PC-9 (cell line): ENCODE results near the gene HSF2.

Source experiments
- CTCF ChIP-seq: fragments of 200-600 bp; sonication (generic); conservative IDR thresholded peaks from 2 replicates; pipeline ENCODE4 v1.6.1; 2017; ENCODE audit warnings: mixed run types, antibody characterized with exemption, mild to moderate bottlenecking, moderate library complexity
- EZH2 ChIP-seq: fragments of 200-600 bp; sonication (generic); IDR thresholded peaks from 2 replicates; pipeline ENCODE4 v1.8.0; 2017; ENCODE audit warnings: antibody characterized with exemption, low read depth

DNA sequence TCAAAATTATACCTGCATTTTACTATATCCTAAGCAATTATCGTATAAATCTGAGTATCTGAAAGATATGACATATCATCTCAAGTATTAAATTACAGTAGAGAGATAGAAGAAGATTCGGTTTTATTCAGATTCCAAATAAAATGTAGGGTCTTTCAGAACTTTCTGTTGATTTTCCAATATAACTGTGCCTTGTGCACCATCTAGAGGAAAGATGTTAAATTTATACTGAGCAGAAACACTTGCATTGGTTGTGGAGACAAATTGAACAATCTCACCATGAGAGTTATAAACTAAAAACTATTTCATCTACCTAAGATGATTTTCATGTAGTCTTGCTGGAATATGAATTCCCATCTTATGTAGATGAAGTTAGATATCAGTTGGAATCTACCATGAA is 26.8 kb upstream of the HSF2 start:
- TF ChIP-seq CTCF (peak; percentile 59), EZH2 (no peak)
